Endometrial microvascular endothelial cells (primary cell): ENCODE data around the gene GTF3C5. TPM values are rescaled to one million over a fixed set of nuclear protein-coding genes. Genes with fewer than 3 reads are reported as not detected.
"Not testable (repeated sequence)": the region's sequence is repeated elsewhere in the genome, so short reads cannot be mapped to it uniquely, and the experiment has no call there.

Experiments used
- in situ Hi-C: cut with HindIII; loops from 2 replicates; pipeline ENCODE4 v1.10.0; 2017; ENCODE audit warnings: low sequenced_read_pairs, low pct_unique_long_range_greater_than_20kb; ENCODE audit errors: inconsistent ontology term
- total RNA-seq: library from RNA; depleted of rRNA; stranded (reverse); fragments of >200 nt; gene quantifications from one replicate; pipeline ENCODE4 v1.2.3, GENCODE V29; 2015; ENCODE audit errors: inconsistent ontology term

GTF3C5 gene
- total RNA-seq, 1 donor from 2014 or later = 58.4 TPM

DNA sequence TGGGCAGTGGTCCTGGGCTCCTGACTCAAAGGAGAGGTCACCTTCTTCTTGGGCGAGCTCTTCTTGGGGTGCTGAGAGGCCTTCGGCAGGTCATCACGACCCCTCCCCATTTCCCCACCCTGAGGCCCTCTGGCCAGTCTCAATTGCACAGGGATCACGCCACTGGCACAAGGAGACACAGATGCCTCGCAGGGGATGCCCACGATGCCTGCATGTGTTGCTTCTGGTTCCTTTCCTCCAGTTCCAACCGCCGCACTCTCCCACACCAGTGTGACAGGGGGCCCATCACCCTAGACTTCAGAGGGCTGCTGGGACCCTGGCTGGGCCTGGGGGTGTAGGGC is 32.3 kb downstream of the GTF3C5 start:
- in situ Hi-C loops = no loop called here

DNA sequence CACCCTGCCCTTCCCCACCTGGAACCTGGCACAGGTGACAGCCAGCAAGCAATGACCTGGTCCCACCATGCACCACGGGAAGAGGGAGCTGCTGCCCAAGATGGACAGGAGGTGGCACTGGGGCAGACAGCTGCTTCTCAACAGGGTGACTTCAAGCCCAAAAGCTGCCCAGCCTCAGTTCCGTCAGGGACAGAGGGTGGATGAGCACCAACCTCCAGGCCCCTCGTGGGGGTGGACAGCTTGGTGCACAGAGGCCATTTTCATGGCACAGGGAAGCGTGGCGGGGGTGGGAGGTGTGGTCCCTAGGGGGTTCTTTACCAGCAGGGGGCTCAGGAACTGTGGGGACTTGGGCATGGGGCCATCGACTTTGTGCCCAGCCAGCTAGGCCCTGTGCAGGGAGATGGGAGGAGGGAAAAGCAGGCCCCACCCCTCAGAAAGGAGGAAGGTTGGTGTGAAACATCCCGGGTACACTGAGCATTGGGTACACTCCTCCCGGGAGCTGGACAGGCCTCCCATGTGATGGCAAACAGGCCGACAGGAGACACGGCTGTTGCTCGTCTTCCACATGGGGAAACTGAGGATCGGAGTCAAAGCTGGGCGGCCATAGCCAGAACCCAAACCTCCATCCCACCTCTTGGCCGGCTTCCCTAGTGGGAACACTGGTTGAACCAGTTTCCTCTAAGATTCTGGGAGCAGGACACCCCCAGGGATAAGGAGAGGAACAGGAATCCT is 32.9 kb downstream of the GTF3C5 start:
- in situ Hi-C loops = no loop called here

GRCh38 chr9:133064241-133065069 is 33.7 kb downstream of the GTF3C5 start:
- in situ Hi-C loops = no loop called here

GRCh38 chr9:133065070-133065388 is 34.2 kb downstream of the GTF3C5 start:
- in situ Hi-C loops = no loop called here

- in situ Hi-C loops = no loop called here
Observed at GRCh38 chr9:133066181-133066983, 35.6 kb downstream of the GTF3C5 start.

- in situ Hi-C loops = no loop called here
Observed at GRCh38 chr9:133067006-133067405, 36.2 kb downstream of the GTF3C5 start.

- in situ Hi-C loops = no loop called here
Observed at GRCh38 chr9:133067813-133068212, 37.0 kb downstream of the GTF3C5 start.

DNA sequence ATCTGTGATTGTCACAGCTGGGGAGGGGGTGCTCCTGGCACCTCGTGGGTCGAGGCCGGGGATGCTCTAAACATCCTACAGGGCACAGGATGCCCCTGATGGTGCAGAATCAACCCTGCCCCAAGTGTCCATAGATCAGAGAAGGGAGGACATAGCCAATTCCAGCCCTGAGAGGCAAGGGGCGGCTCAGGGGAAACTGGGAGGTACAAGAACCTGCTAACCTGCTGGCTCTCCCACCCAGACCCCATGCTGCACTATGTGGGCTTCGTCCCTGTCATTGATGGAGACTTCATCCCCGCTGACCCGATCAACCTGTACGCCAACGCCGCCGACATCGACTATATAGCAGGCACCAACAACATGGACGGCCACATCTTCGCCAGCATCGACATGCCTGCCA is 37.6 kb downstream of the GTF3C5 start:
- in situ Hi-C loops = not testable (repeated sequence)

- in situ Hi-C loops = not testable (repeated sequence)
Observed at GRCh38 chr9:133070500-133070961, 39.7 kb downstream of the GTF3C5 start.

GRCh38 chr9:133070985-133071384 is 40.2 kb downstream of the GTF3C5 start:
- in situ Hi-C loops = not testable (repeated sequence)

DNA sequence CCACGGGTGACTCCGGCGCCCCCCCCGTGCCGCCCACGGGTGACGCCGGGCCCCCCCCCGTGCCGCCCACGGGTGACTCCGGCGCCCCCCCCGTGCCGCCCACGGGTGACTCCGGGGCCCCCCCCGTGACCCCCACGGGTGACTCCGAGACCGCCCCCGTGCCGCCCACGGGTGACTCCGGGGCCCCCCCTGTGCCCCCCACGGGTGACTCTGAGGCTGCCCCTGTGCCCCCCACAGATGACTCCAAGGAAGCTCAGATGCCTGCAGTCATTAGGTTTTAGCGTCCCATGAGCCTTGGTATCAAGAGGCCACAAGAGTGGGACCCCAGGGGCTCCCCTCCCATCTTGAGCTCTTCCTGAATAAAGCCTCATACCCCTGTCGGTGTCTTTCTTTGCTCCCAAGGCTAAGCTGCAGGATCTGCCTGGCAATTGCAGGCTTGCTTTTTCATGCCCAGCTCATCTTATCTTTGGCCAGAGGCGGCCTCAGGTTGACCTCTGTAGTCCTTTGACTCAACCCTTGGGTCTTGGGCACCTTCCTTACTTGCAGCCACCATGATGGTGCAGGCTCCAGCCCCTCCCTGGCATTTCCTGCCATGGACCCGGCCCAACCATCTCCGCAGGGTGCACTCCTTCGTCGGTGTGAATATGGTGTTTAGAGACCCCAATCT is 40.8 kb downstream of the GTF3C5 start:
- in situ Hi-C loops = no loop called here

DNA sequence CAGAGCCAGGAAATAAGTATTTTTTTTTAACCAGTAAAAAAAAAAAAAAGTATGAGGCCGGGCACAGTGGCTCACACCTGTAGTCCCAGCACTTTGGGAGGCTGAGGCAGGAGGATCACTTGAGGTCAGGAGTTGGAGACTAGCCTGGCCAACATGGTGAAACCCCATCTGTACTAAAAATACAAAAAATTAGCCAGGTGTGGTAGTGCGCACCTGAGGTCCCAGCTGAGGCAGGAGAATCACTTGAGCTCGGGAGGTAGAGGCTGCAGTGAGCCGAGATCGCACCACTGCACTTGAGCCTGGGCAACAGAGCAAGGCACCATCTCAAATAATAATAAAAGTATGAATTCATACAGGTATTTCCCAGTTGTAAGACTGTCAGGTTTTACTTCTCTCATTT is 41.4 kb downstream of the GTF3C5 start:
- in situ Hi-C loops = not testable (repeated sequence)

DNA sequence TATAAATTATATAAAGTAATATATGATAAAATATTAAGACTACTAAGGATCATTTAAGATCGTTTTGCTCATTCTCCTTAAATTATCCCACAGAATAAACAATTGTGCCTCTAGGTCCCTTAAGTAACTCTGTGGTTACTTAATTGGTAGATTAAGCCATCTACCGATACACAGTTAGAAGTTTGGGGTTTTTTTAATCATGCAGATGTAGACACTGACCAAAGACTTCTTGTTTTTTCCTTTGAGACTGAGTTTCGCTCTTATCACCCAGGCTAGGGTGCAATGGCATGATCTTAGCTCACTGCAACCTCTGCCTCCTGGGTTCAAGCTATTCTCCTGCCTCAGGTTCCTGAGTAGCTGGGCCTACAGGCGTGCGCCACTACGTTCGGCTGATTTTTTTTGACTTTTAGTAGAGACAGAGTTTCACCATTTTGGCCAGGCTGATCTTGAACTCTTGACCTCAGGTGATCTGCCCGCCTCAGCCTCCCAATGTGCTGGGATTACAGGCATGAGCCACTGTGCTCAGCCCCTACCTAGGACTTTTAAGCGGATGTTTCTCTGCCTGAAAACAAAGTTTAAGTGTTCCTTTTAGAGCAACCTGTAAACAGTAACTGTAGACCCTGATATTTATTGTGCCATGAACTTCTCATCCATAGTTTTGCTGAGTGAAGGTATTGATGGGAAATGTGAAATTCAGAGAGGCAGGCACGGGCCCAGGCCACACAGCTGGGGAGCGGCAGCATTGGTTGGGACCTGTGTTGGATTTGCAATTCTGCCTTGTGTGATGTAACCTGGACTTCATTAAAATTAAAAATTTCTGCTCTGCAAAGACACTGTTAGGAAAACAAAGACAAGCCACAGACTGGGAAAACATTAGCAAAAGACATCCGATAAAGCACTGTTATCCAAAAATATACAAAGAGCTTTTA is 42.6 kb downstream of the GTF3C5 start:
- in situ Hi-C loops = no loop called here

DNA sequence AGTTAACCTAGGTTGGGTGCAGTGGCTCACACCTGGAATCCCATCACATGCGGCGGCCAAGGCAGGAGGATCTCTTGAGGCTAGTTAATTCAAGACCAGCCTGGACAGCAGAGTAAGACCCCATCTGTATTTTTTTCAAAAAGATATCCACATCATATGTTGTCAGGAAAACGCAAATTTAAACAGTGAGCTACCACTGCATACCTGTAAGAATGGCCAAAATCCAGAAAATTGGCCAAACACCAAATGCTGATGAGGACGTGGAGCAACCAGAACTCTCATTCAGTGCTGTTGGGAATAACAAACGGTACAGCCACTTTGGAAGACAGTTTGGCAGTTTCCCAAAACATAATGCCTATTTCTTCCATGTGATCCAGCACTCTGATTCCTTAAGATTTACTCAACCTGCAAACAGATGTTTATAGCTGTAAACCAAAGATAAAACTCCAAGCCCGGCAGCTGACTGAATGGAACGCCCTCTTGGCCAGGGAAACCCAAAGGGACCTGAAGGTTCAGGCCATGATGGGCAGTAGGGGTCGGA is 43.4 kb downstream of the GTF3C5 start:
- in situ Hi-C loops = no loop called here

DNA sequence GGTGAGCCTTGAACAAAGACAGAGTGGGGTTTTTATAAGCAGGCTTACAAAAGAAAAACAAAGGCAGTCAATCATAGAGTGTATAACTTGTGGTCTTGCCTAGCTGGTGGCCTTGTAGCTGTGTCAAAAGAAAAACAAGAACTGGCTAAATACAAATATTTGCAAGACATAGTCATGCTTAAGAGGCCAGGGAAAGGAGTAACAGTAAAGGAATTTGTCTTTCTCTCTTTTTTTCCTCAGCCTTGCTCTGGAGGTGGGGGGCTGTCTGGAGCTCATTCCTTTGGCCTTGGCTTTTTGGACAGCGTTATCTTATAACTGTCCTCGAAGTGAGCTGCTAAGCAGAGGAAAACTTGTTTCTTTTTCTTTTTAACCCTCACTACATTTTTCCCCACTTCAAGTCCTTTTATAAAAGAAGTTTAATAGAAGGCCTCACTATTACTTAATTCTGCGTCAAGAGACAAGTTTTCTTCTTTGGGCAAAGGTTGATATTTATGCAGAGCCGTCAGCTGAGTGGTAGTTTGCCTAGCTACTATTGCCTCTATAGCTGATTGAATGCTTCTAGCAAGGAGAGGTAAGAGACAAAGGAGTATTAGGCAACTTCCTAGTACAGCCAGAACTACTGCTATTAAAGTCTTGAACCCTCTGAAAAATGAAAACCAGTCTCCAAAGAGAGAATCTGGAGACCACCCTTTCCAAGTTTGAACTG is 45.3 kb downstream of the GTF3C5 start:
- in situ Hi-C loops = no loop called here

- in situ Hi-C loops = no loop called here
Observed at GRCh38 chr9:133076691-133077090, 45.9 kb downstream of the GTF3C5 start.

DNA sequence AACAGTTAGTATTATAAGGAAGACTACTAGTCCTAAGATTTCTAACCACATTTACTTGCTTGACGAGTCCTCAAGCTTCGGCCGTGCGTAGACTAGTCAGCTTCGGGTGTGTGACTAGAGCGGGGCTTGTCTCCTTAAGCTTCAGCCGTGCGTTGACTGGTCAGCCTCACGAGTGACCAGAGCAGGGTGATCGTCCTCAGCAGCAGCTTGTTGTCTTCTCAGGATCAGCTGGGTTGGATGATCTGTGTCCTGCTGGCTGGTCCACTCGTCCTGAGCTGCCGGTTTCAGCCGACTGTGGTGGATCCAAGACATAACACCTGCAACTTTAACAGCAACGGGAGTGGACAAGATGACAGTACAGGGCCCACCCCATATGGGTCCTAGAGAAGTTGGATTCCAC is 47.7 kb downstream of the GTF3C5 start:
- in situ Hi-C loops = no loop called here
